ENCODE measurements around the gene CUL4A.

- TF ChIP-seq, protein P1, sequence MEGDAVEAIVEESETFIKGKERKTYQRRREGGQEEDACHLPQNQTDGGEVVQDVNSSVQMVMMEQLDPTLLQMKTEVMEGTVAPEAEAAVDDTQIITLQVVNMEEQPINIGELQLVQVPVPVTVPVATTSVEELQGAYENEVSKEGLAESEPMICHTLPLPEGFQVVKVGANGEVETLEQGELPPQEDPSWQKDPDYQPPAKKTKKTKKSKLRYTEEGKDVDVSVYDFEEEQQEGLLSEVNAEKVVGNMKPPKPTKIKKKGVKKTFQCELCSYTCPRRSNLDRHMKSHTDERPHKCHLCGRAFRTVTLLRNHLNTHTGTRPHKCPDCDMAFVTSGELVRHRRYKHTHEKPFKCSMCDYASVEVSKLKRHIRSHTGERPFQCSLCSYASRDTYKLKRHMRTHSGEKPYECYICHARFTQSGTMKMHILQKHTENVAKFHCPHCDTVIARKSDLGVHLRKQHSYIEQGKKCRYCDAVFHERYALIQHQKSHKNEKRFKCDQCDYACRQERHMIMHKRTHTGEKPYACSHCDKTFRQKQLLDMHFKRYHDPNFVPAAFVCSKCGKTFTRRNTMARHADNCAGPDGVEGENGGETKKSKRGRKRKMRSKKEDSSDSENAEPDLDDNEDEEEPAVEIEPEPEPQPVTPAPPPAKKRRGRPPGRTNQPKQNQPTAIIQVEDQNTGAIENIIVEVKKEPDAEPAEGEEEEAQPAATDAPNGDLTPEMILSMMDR (IDR thresholded peaks at IDR 0.05; ENCODE audit: low read depth, low read length, poor library complexity, severe bottlenecking): no peak
- TF ChIP-seq EZH2phosphoT487 (IDR thresholded peaks at IDR 0.05; ENCODE audit: borderline replicate concordance, low read length): no peak
These were observed 7.6 kb upstream of the CUL4A start for GRCh38 chr13:113201815-113202214.
